ENCODE results near the gene IFT88. TPM values are rescaled to one million over a fixed set of nuclear protein-coding genes. Genes with fewer than 3 reads are reported as not detected.

IFT88 gene
- total RNA-seq, 1 donor from 2014 or later, result 13.6 TPM

DNA sequence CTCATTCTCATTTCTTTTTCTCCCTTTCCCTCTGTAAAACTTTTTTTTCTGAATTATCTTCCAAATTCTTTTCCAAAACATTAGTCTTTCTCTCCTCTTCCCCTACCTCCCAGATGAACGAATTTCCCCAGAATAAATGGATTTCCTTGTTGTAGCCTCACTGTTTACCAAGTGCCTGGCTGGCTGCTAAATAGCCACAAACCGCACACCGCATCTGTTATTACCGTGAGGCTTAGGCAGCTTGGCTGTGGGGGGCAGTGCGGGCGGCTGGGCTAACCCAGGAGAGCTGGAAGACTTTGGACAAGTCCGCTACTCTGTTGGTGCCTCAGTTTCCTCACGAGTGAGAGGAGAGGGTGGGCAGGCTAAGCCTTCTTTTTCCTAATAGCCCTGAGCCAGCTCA lies 147.2 kb downstream of the IFT88 start:
- peak overlapping the region; percentile 6 for H3K27ac ChIP-seq
- intact Hi-C loops (cut with DNase I), result loop anchor here (5.0 kb wide), 1 partner anchor 208 kb away; no protein-coding TSS in a partner anchor

DNA sequence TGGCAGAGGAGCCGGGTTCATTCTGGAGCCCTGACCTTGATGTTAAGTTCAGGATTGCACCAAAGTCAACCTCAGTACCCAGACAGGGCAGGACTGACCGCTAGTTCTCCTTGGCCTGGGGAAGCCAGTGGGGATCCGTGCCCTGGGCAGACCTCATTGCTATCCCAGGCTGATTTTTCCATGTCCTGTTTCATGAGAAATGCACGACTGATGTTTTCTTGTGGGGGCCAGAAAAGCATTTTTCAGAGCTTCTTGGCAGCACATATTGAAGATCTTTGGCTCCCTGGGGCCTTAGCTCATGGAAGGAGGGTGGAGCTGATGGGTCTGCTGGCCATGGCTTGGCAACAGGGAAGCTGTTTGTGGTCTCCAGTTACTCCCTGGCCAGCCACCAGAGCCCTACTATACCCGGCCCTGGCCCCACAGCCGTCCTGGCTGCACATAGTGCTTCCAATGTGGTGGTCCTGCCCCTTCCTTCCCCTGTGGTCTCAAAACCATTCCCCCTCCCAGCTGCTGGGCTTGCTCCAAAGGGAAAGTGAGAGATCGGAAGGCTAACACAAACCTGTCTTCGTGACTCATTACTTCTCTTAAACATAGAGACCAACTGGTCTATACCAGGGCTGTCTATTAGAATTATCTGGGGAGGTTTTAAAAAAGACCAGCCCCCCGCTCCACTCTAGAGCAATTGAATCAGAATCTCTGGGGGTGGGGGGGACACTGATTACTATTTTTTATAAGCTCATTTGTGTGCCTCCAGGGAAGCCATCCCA lies 147.8 kb downstream of the IFT88 start:
- Histone ChIP-seq H3K4me1 (peaks cover 3% of the 10 kb centered on the region), H3K27ac (no peak overlapping the region), H3K4me3 (no peak overlapping the region), H3K36me3 (no peaks in the 10 kb centered on the region), H3K27me3 (no peaks in the 10 kb centered on the region), H3K9me3 (no peaks in the 10 kb centered on the region)
- no peak for DNase-seq
- ATAC-seq, result peak; percentile 6
- TF ChIP-seq, protein P1, sequence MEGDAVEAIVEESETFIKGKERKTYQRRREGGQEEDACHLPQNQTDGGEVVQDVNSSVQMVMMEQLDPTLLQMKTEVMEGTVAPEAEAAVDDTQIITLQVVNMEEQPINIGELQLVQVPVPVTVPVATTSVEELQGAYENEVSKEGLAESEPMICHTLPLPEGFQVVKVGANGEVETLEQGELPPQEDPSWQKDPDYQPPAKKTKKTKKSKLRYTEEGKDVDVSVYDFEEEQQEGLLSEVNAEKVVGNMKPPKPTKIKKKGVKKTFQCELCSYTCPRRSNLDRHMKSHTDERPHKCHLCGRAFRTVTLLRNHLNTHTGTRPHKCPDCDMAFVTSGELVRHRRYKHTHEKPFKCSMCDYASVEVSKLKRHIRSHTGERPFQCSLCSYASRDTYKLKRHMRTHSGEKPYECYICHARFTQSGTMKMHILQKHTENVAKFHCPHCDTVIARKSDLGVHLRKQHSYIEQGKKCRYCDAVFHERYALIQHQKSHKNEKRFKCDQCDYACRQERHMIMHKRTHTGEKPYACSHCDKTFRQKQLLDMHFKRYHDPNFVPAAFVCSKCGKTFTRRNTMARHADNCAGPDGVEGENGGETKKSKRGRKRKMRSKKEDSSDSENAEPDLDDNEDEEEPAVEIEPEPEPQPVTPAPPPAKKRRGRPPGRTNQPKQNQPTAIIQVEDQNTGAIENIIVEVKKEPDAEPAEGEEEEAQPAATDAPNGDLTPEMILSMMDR (IDR thresholded peaks at IDR 0.05), result no peak
- intact Hi-C loops (cut with DNase I), result loop anchor here (5.0 kb wide), 1 partner anchor 208 kb away; no protein-coding TSS in a partner anchor

More for the DNA sequence above, 147.2 kb downstream of the IFT88 start:
- Histone ChIP-seq H3K9me3 (no peaks in the 10 kb centered on the region), H3K4me1 (peaks cover 3% of the 10 kb centered on the region), H3K36me3 (no peaks in the 10 kb centered on the region), H3K27me3 (no peaks in the 10 kb centered on the region), H3K4me3 (no peak overlapping the region)
- no peak for DNase-seq
- TF ChIP-seq, protein P1 (IDR thresholded peaks at IDR 0.05), result no peak
- ATAC-seq, result no peak

DNA sequence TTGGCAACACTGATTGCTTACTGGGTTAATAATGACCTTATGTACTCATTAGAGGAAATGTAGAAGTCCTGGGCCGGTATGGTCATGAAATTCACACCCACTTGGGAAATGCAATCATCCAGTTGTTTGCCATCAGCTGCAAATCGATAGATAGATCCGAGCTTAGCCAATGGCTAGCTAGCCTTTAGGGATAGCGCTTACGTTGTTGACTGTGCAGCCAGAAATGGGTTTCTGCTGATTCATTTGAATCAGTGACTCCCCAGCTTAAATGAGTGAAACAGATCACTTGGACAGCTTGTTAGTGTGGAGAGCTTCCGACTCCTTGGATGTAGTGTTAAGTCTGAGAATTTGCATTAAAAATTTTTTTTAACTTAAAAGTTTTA lies 148.4 kb downstream of the IFT88 start:
- no peak for DNase-seq
- ATAC-seq, result no peak
- intact Hi-C loops (cut with DNase I), result no loop called here
- TF ChIP-seq, protein P1 (IDR thresholded peaks at IDR 0.05), result no peak
- no peak overlapping the region for H3K27ac ChIP-seq
- H3K9me3 ChIP-seq, result no peaks in the 10 kb centered on the region
- no peak overlapping the region for H3K4me3 ChIP-seq
- peaks cover 3% of the 10 kb centered on the region for H3K4me1 ChIP-seq
- H3K36me3 ChIP-seq, result no peaks in the 10 kb centered on the region
- no peaks in the 10 kb centered on the region for H3K27me3 ChIP-seq

DNA sequence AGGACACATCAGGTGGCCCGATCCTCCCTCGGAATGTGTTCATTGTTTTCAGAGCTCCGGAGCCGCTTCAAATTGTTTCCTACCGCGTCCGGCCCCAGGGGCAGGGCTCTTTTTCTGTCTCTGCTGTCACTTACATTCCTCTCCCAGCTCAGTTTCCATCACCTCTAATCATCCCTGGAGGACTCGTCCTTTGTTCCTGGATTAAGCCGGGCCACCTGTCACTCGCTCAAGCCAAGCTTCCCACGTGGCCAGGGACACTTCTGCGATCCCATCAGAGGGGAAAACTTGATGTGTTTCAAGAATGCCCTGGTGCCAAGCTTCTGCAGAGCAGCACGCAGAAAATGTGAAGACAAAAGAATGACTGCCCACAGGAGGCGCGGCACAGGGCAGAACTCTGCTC lies 150.0 kb downstream of the IFT88 start:
- TF ChIP-seq, protein P1 (IDR thresholded peaks at IDR 0.05), result no peak
- H3K4me3 ChIP-seq, result no peak overlapping the region
- ATAC-seq (no peak), DNase-seq (no peak)
- no peak overlapping the region for H3K27ac ChIP-seq
- H3K9me3 ChIP-seq, result no peaks in the 10 kb centered on the region
- intact Hi-C loops (cut with DNase I), result no loop called here
- peaks cover 11% of the 10 kb centered on the region for H3K27me3 ChIP-seq
- H3K4me1 ChIP-seq, result peaks cover 11% of the 10 kb centered on the region
- no peaks in the 10 kb centered on the region for H3K36me3 ChIP-seq

DNA sequence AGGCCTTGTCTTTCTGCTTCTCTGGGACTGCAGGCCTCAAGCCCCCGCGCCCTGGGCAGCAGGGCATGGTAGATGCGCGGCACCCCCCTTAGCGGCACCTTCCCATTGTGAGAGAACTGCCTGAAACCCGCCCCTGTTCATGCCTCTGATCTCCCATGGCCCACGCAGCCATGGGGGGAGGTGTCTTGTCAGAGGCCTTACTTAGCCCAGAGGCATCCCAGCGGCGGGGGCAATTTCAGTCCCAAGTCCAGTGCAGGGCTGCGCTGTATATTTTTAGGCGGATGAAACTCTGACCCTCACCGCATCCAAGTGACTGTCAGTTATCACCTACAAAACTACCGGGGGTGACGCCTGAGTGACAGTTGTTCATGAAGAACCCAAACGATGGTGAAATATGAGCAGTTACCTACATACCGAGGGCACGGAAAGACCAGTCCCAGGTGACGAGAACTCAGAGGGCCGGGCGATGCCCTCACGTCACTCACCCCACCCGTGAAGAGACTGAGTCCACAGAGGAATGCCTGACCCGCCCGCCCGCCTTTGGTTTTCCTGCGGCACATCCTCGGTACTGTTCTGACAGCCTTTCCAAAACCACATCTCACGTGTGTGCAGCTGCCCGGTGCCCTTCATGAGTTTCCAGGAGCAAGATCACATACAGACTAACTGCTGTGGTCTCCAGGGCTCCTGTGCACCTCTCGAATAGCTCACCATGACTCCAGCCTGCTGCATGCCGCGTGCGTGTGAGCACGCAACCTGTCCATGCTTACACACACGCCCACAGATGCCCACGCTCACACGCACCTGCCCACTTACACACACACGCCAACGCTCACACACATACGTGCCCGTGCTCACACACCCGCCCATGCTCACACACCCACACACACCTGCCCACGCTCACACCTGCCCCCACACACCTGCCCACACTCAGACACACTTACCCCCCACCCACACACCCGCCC lies 150.9 kb downstream of the IFT88 start:
- no peak for DNase-seq
- Histone ChIP-seq H3K36me3 (no peaks in the 10 kb centered on the region), H3K4me3 (no peak overlapping the region), H3K27ac (no peak overlapping the region), H3K4me1 (peaks cover 13% of the 10 kb centered on the region), H3K9me3 (no peaks in the 10 kb centered on the region), H3K27me3 (peaks cover 11% of the 10 kb centered on the region)
- no peak for ATAC-seq
- intact Hi-C loops (cut with DNase I), result no loop called here
- TF ChIP-seq, protein P1 (IDR thresholded peaks at IDR 0.05), result no peak
